ENCODE measurements around the gene GRM2.

DNA sequence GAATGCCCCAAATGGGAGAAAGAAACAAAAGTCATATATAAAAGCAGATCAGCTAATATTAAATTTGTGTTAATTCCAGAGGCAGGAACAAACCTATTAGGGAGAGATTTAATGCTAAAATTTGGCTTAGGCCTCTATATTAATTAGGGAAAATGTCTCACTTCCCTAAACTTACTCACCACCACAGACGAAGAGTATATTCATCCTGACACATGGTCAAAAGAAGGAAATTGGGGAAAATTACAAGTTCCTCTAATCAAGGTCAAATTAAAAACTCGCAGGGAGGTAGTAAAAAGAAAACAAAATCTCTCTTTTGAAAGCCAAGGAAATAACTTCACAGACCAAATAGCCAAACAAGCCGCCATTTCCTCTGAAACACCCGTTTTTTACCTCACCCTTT lies 32.2 kb downstream of the GRM2 start:
- TF ChIP-seq CTCF (IDR thresholded peaks at IDR 0.05) (no peak), POLR2A (IDR thresholded peaks at IDR 0.05) (no peak)
